HCT116 (cell line): ENCODE measurements around the gene CDIP1.

ENCODE experiments used
- CTCF ChIP-seq, 3 experiments: fragments of 200-600 bp in 1 of 3; sonication (generic) in 1 of 3; IDR thresholded peaks in 2 of 3; conservative IDR thresholded peaks in 1 of 3; 2 replicates each; pipeline ENCODE4 v1.5.1; 2012 to 2017; ENCODE audit warnings: low read depth in 2 of 3, low read length in 2 of 3, antibody characterized with exemption in 1 of 3, borderline replicate concordance in 1 of 3, control low read depth in 1 of 3, mild to moderate bottlenecking in 1 of 3, mixed read lengths in 1 of 3, mixed run types in 1 of 3, moderate library complexity in 1 of 3; ENCODE audit not compliant: insufficient read depth in 1 of 3
- SP1 ChIP-seq: IDR thresholded peaks from 2 replicates; pipeline ENCODE4 v1.6.1; 2012; ENCODE audit warnings: low read depth
- TCF7L2 ChIP-seq: IDR thresholded peaks from 2 replicates; pipeline ENCODE4 v1.7.0; 2011; ENCODE audit warnings: borderline replicate concordance, inconsistent platforms; ENCODE audit not compliant: insufficient read depth, insufficient read length; ENCODE audit errors: extremely low read depth

- TF ChIP-seq TCF7L2 = no peak
- TF ChIP-seq SP1 = no peak
- TF ChIP-seq CTCF (IDR thresholded peaks at IDR 0.05 in 2 of 3, conservative IDR thresholded peaks at IDR 0.05 in 1 of 3; ENCODE audit: borderline replicate concordance in 1 of 3, insufficient read depth in 1 of 3, low read depth in 2 of 3, low read length in 2 of 3) = no peak
These were observed 26.2 kb upstream of the CDIP1 start for GRCh38 chr16:4564661-4565267.
